ENCODE measurements around the gene HAPLN2. TPM values are rescaled to one million over a fixed set of nuclear protein-coding genes. Genes with fewer than 3 reads are reported as not detected.

Gene HAPLN2
- total RNA-seq, 1 experiment from 2014 or later, result 0.21 TPM

DNA sequence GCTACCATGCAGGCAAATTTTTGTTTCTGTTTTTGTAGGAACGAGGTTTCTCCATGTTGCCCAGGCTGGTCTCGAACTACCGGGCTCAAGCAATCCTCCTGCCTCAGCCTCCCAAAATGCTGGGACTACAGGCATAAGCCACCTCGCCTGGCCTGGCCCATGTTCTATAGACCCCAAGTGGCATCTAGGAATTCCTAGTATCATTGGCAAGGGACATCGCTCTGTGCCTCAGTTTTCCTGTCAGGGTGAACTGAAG is 43.5 kb downstream of the HAPLN2 start:
- TF ChIP-seq SIN3A (IDR thresholded peaks at IDR 0.05; ENCODE audit: borderline replicate concordance, insufficient read depth, low read depth, low read length) (no peak), POLR2AphosphoS5 (IDR thresholded peaks at IDR 0.05; ENCODE audit: low read depth, low read length) (no peak), TCF7L2 (IDR thresholded peaks at IDR 0.05; ENCODE audit: low read depth, low read length) (no peak)
- TF ChIP-seq, protein P1, sequence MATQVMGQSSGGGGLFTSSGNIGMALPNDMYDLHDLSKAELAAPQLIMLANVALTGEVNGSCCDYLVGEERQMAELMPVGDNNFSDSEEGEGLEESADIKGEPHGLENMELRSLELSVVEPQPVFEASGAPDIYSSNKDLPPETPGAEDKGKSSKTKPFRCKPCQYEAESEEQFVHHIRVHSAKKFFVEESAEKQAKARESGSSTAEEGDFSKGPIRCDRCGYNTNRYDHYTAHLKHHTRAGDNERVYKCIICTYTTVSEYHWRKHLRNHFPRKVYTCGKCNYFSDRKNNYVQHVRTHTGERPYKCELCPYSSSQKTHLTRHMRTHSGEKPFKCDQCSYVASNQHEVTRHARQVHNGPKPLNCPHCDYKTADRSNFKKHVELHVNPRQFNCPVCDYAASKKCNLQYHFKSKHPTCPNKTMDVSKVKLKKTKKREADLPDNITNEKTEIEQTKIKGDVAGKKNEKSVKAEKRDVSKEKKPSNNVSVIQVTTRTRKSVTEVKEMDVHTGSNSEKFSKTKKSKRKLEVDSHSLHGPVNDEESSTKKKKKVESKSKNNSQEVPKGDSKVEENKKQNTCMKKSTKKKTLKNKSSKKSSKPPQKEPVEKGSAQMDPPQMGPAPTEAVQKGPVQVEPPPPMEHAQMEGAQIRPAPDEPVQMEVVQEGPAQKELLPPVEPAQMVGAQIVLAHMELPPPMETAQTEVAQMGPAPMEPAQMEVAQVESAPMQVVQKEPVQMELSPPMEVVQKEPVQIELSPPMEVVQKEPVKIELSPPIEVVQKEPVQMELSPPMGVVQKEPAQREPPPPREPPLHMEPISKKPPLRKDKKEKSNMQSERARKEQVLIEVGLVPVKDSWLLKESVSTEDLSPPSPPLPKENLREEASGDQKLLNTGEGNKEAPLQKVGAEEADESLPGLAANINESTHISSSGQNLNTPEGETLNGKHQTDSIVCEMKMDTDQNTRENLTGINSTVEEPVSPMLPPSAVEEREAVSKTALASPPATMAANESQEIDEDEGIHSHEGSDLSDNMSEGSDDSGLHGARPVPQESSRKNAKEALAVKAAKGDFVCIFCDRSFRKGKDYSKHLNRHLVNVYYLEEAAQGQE (IDR thresholded peaks at IDR 0.05; ENCODE audit: insufficient read depth in 1 of 2, low read depth in 2 of 2, low read length in 1 of 2), result no peak
- TF ChIP-seq, protein P2, sequence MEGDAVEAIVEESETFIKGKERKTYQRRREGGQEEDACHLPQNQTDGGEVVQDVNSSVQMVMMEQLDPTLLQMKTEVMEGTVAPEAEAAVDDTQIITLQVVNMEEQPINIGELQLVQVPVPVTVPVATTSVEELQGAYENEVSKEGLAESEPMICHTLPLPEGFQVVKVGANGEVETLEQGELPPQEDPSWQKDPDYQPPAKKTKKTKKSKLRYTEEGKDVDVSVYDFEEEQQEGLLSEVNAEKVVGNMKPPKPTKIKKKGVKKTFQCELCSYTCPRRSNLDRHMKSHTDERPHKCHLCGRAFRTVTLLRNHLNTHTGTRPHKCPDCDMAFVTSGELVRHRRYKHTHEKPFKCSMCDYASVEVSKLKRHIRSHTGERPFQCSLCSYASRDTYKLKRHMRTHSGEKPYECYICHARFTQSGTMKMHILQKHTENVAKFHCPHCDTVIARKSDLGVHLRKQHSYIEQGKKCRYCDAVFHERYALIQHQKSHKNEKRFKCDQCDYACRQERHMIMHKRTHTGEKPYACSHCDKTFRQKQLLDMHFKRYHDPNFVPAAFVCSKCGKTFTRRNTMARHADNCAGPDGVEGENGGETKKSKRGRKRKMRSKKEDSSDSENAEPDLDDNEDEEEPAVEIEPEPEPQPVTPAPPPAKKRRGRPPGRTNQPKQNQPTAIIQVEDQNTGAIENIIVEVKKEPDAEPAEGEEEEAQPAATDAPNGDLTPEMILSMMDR (IDR thresholded peaks at IDR 0.05), result no peak
- Histone ChIP-seq H3K9me3 (ENCODE audit: control insufficient read depth, insufficient read depth, low read depth, low read length) (no peaks in the 10 kb centered on the region), H3K27ac (ENCODE audit: low read length) (peak overlapping the region; percentile 98), H3K4me3 (ENCODE audit: low read depth in 2 of 2, low read length in 2 of 2) (no peak overlapping the region), H3K27me3 (ENCODE audit: control insufficient read depth, insufficient read depth, low read length) (no peaks in the 10 kb centered on the region), H3K4me1 (ENCODE audit: control insufficient read depth, insufficient read depth, low read length) (peaks cover 81% of the 10 kb centered on the region), H3K36me3 (ENCODE audit: control insufficient read depth, insufficient read depth, low read length) (no peaks in the 10 kb centered on the region; the same call in 1 of the 2 replicates)
- no peak for DNase-seq (ENCODE audit: low read depth, low spot score)
- BruUV-seq (replicated peaks), result no TSS peak
- intact Hi-C loops (cut with micrococcal nuclease; ENCODE audit: unreplicated experiment) (no loop called here), in situ Hi-C loops (cut with HindIII; ENCODE audit: low pct_unique_long_range_greater_than_20kb, low sequenced_read_pairs) (no loop called here)
- CTCF ChIA-PET, result interaction anchor here (2.3 to 3.6 kb wide), 2 partner anchors 14 to 27 kb away, joined by 14 to 47 read pairs; partner anchors contain the start of gene NES
- POLR2A ChIA-PET, result interaction anchor here (0.7 kb wide), 1 partner anchor 42 kb away, joined by 13 read pairs; no protein-coding TSS in a partner anchor
- ATAC-seq, result no peak

DNA sequence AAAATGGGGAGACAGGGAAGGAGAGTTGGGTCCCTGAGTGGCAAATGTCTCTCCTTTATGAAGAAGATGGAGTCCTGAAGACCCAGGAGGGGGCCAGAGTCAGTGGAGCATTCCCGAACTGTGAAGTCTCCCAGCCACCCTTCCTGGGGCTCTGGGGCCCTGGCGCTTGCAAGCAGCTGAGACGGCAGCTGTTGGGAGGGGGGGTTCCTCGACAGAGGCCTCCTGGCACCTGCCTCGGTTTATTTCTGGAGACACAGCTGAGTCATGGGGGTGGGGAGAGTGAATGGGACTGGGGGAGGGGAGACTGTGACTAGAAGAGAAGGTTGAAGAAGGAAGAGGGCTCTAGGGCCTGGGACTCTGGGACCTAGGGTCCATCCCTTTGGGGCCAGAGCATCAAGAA is 44.0 kb downstream of the HAPLN2 start:
- Histone ChIP-seq H3K4me1 (ENCODE audit: control insufficient read depth, insufficient read depth, low read length) (peaks cover 82% of the 10 kb centered on the region), H3K27ac (ENCODE audit: low read length) (peak overlapping the region; percentile 98)
- BruUV-seq (replicated peaks), result no TSS peak

More for the DNA sequence above, 44.0 kb downstream of the HAPLN2 start:
- TF ChIP-seq POLR2AphosphoS5 (IDR thresholded peaks at IDR 0.05; ENCODE audit: low read depth, low read length), result no peak
- no peak for TF ChIP-seq TCF7L2 (IDR thresholded peaks at IDR 0.05; ENCODE audit: low read depth, low read length)
- no peak for TF ChIP-seq SIN3A (IDR thresholded peaks at IDR 0.05; ENCODE audit: borderline replicate concordance, insufficient read depth, low read depth, low read length)
- TF ChIP-seq, protein P2 (IDR thresholded peaks at IDR 0.05), result no peak
- TF ChIP-seq, protein P1 (IDR thresholded peaks at IDR 0.05; ENCODE audit: insufficient read depth in 1 of 2, low read depth in 2 of 2, low read length in 1 of 2), result no peak
- CTCF ChIA-PET, result no interaction called here
- ATAC-seq (no peak), DNase-seq (ENCODE audit: low read depth, low spot score) (no peak)
- no peaks in the 10 kb centered on the region; the same call in 1 of the 2 replicates for H3K36me3 ChIP-seq (ENCODE audit: control insufficient read depth, insufficient read depth, low read length)
- in situ Hi-C loops (cut with HindIII; ENCODE audit: low pct_unique_long_range_greater_than_20kb, low sequenced_read_pairs), result no loop called here
- H3K9me3 ChIP-seq (ENCODE audit: control insufficient read depth, insufficient read depth, low read depth, low read length), result no peaks in the 10 kb centered on the region
- intact Hi-C loops (cut with micrococcal nuclease; ENCODE audit: unreplicated experiment), result no loop called here
- POLR2A ChIA-PET, result interaction anchor here (0.7 kb wide), 1 partner anchor 41 kb away, joined by 13 read pairs; no protein-coding TSS in a partner anchor
- no peak overlapping the region for H3K4me3 ChIP-seq (ENCODE audit: low read depth in 2 of 2, low read length in 2 of 2)
- H3K27me3 ChIP-seq (ENCODE audit: control insufficient read depth, insufficient read depth, low read length), result no peaks in the 10 kb centered on the region
